ENCODE measurements around the gene ANAPC13.
A peak's percentile ranks its signal among the peaks of the same experiment; 100 is the strongest.

ANAPC13 gene

DNA sequence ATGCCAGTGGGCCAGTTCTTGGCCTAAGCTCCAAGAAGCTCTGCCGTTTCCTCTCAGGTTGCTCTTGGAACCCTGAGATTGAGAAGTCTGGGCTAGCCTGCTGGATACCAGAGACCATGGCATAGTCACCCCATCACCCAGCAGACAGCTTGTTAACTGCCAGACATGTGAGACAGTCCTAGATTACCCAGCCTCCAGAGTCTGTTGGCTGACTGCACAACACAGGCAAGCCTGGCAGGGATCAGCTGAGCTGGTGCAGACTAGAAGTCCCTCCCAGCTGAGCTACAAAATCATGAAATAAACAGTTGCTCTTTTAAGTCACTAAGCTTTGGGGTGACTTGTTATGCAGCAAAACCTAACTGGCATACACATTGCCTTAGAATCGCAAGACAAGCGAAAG lies 5.2 kb downstream of the ANAPC13 start:
- Histone ChIP-seq H3K4ac (ENCODE audit: low read depth in 1 of 2, low read length in 2 of 2) (no peak overlapping the region), H3K18ac (ENCODE audit: low read depth in 1 of 2, low read length in 2 of 2) (no peak overlapping the region), H2BK5ac (ENCODE audit: low read depth, low read length, poor library complexity, severe bottlenecking) (no peak overlapping the region), H2BK12ac (ENCODE audit: low read length in 2 of 2) (no peak overlapping the region), H2BK120ac (ENCODE audit: low read depth, low read length) (no peak overlapping the region), H3K4me3 (ENCODE audit: insufficient read depth in 1 of 2, low read depth in 1 of 2, low read length in 2 of 2) (no peak overlapping the region), H3K36me3 (ENCODE audit: control insufficient read depth in 1 of 2, insufficient read depth in 2 of 2, low read depth in 1 of 2, low read length in 2 of 2) (peaks cover 12 to 69% of the 10 kb centered on the region in 2 experiments), H3K27me3 (ENCODE audit: control insufficient read depth in 1 of 2, insufficient read depth in 1 of 2, low read length in 2 of 2) (no peaks in the 10 kb centered on the region), H3K79me1 (replicated peaks; ENCODE audit: low read length, poor library complexity, severe bottlenecking) (peaks cover 12% of the 10 kb centered on the region), H3K9ac (ENCODE audit: low read length) (peak overlapping the region; percentile 27), H3K4me2 (ENCODE audit: low read length, poor library complexity, severe bottlenecking) (no peak overlapping the region), H3K23ac (ENCODE audit: low read length in 2 of 2) (no peak overlapping the region), H4K91ac (ENCODE audit: low read length) (no peak overlapping the region), H2AK5ac (ENCODE audit: low read length, severe bottlenecking) (no peak overlapping the region), H3K4me1 (ENCODE audit: control insufficient read depth, insufficient read depth, low read depth, low read length) (peaks cover 2% of the 10 kb centered on the region), H2BK15ac (ENCODE audit: low read depth, poor library complexity, severe bottlenecking) (no peak overlapping the region), H3K9me3 (ENCODE audit: control insufficient read depth, low read length) (no peaks in the 10 kb centered on the region), H4K8ac (ENCODE audit: low read length) (no peak overlapping the region), H2AFZ (ENCODE audit: low read depth, low read length) (no peak overlapping the region), H3K14ac (ENCODE audit: low read length in 2 of 2) (no peak overlapping the region), H3K27ac (ENCODE audit: low read length, poor library complexity, severe bottlenecking) (no peak overlapping the region)
- no peak for DNase-seq
- WGBS, result over 99% methylated on average over 3 of the region's 3 CpGs

DNA sequence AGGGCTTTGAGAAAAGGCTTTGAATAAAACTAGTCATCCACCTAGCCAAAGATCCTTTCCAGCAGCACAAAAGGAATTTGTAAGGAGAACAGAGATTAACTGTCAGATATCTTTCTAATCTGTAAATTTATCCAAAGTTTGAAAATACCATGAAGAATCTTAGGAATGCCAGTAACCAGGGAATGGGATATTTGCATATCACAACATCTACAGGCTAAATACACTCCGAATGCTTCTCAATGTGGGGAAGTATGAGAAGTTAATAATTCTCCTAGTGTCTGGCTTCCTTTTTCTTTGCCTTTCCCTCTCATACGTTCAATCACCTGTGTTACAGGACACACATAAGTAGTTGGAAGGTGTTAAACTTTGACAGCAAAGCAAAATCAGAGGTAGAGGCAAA lies 7.8 kb downstream of the ANAPC13 start:
- Histone ChIP-seq H3K14ac (ENCODE audit: low read length in 2 of 2) (no peak overlapping the region), H4K91ac (ENCODE audit: low read length) (no peak overlapping the region), H2AK5ac (ENCODE audit: low read length, severe bottlenecking) (no peak overlapping the region), H3K9ac (ENCODE audit: low read length) (peak overlapping the region; percentile 25), H3K4ac (ENCODE audit: low read depth in 1 of 2, low read length in 2 of 2) (no peak overlapping the region), H3K79me1 (replicated peaks; ENCODE audit: low read length, poor library complexity, severe bottlenecking) (peaks cover 13% of the 10 kb centered on the region), H2BK15ac (ENCODE audit: low read depth, poor library complexity, severe bottlenecking) (no peak overlapping the region), H3K23ac (ENCODE audit: low read length in 2 of 2) (no peak overlapping the region), H3K4me1 (ENCODE audit: control insufficient read depth, insufficient read depth, low read depth, low read length) (peaks cover 4% of the 10 kb centered on the region), H2AFZ (ENCODE audit: low read depth, low read length) (no peak overlapping the region), H2BK120ac (ENCODE audit: low read depth, low read length) (no peak overlapping the region), H3K4me2 (ENCODE audit: low read length, poor library complexity, severe bottlenecking) (no peak overlapping the region), H2BK5ac (ENCODE audit: low read depth, low read length, poor library complexity, severe bottlenecking) (no peak overlapping the region), H3K9me3 (ENCODE audit: control insufficient read depth, low read length) (no peaks in the 10 kb centered on the region), H4K8ac (ENCODE audit: low read length) (no peak overlapping the region), H3K4me3 (ENCODE audit: insufficient read depth in 1 of 2, low read depth in 1 of 2, low read length in 2 of 2) (no peak overlapping the region), H3K27me3 (ENCODE audit: control insufficient read depth in 1 of 2, insufficient read depth in 1 of 2, low read length in 2 of 2) (no peaks in the 10 kb centered on the region), H3K18ac (ENCODE audit: low read depth in 1 of 2, low read length in 2 of 2) (no peak overlapping the region), H2BK12ac (ENCODE audit: low read length in 2 of 2) (no peak overlapping the region), H3K27ac (ENCODE audit: low read length, poor library complexity, severe bottlenecking) (peak overlapping the region; percentile 66), H3K36me3 (ENCODE audit: control insufficient read depth in 1 of 2, insufficient read depth in 2 of 2, low read depth in 1 of 2, low read length in 2 of 2) (peaks cover 12 to 74% of the 10 kb centered on the region in 2 experiments)
- no peak for DNase-seq
- WGBS, result no CpG with 5 or more reads among the region's 2 CpGs

DNA sequence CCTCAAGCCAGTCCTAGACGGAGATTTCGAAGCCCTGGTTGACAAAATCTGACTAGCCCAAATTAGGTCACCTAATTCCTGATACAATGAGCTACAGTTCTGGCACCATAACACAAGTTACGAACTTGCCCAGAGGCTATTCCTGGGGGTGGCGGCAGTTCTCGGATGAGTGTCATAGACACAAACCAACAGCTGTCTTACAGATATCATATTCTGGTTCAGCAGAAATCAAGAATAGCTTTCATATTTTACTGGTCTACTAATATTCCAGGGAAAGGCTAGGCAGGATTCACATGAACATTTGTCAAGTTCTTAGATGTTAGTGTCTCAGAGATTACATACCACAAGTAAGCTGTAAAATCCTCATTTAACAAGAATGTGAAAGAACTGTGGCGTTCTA lies 8.8 kb downstream of the ANAPC13 start:
- H3K27me3 ChIP-seq (ENCODE audit: control insufficient read depth in 1 of 2, insufficient read depth in 1 of 2, low read length in 2 of 2), result no peaks in the 10 kb centered on the region
- H3K9me3 ChIP-seq (ENCODE audit: control insufficient read depth, low read length), result no peaks in the 10 kb centered on the region
- peak overlapping the region; percentile 9 for H3K27ac ChIP-seq (ENCODE audit: low read length, poor library complexity, severe bottlenecking)
- 91% methylated on average over 5 of the region's 6 CpGs for WGBS
- H2BK5ac ChIP-seq (ENCODE audit: low read depth, low read length, poor library complexity, severe bottlenecking), result no peak overlapping the region
- peak overlapping the region; percentile 56 for H2AK5ac ChIP-seq (ENCODE audit: low read length, severe bottlenecking)
- no peak overlapping the region for H3K4ac ChIP-seq (ENCODE audit: low read depth in 1 of 2, low read length in 2 of 2)
- no peak overlapping the region for H3K4me2 ChIP-seq (ENCODE audit: low read length, poor library complexity, severe bottlenecking)
- H3K4me3 ChIP-seq (ENCODE audit: insufficient read depth in 1 of 2, low read depth in 1 of 2, low read length in 2 of 2), result no peak overlapping the region
- no peak overlapping the region for H2BK120ac ChIP-seq (ENCODE audit: low read depth, low read length)
- DNase-seq, result no peak
- H3K79me1 ChIP-seq (replicated peaks; ENCODE audit: low read length, poor library complexity, severe bottlenecking), result peaks cover 12% of the 10 kb centered on the region
- peak overlapping the region; percentile 25 for H3K9ac ChIP-seq (ENCODE audit: low read length)
- peaks cover 4% of the 10 kb centered on the region for H3K4me1 ChIP-seq (ENCODE audit: control insufficient read depth, insufficient read depth, low read depth, low read length)
- peaks cover 12 to 66% of the 10 kb centered on the region in 2 experiments for H3K36me3 ChIP-seq (ENCODE audit: control insufficient read depth in 1 of 2, insufficient read depth in 2 of 2, low read depth in 1 of 2, low read length in 2 of 2)
- no peak overlapping the region for H2AFZ ChIP-seq (ENCODE audit: low read depth, low read length)
- no peak overlapping the region for H3K23ac ChIP-seq (ENCODE audit: low read length in 2 of 2)
- no peak overlapping the region for H3K14ac ChIP-seq (ENCODE audit: low read length in 2 of 2)
- no peak overlapping the region for H3K18ac ChIP-seq (ENCODE audit: low read depth in 1 of 2, low read length in 2 of 2)
- no peak overlapping the region for H4K8ac ChIP-seq (ENCODE audit: low read length)
- no peak overlapping the region for H2BK15ac ChIP-seq (ENCODE audit: low read depth, poor library complexity, severe bottlenecking)
- no peak overlapping the region for H4K91ac ChIP-seq (ENCODE audit: low read length)
- no peak overlapping the region for H2BK12ac ChIP-seq (ENCODE audit: low read length in 2 of 2)

- Histone ChIP-seq H3K79me1 (replicated peaks; ENCODE audit: low read length, poor library complexity, severe bottlenecking) (peaks cover 11% of the 10 kb centered on the region), H3K18ac (ENCODE audit: low read depth in 1 of 2, low read length in 2 of 2) (no peak overlapping the region), H2BK15ac (ENCODE audit: low read depth, poor library complexity, severe bottlenecking) (no peak overlapping the region), H3K9ac (ENCODE audit: low read length) (peak overlapping the region; percentile 25), H2BK120ac (ENCODE audit: low read depth, low read length) (no peak overlapping the region), H3K27me3 (ENCODE audit: control insufficient read depth in 1 of 2, insufficient read depth in 1 of 2, low read length in 2 of 2) (no peaks in the 10 kb centered on the region), H3K4ac (ENCODE audit: low read depth in 1 of 2, low read length in 2 of 2) (no peak overlapping the region), H2AFZ (ENCODE audit: low read depth, low read length) (no peak overlapping the region), H3K14ac (ENCODE audit: low read length in 2 of 2) (no peak overlapping the region), H3K9me3 (ENCODE audit: control insufficient read depth, low read length) (no peaks in the 10 kb centered on the region), H3K4me3 (ENCODE audit: insufficient read depth in 1 of 2, low read depth in 1 of 2, low read length in 2 of 2) (no peak overlapping the region), H2BK5ac (ENCODE audit: low read depth, low read length, poor library complexity, severe bottlenecking) (no peak overlapping the region), H3K4me1 (ENCODE audit: control insufficient read depth, insufficient read depth, low read depth, low read length) (peaks cover 8% of the 10 kb centered on the region), H4K91ac (ENCODE audit: low read length) (no peak overlapping the region), H3K27ac (ENCODE audit: low read length, poor library complexity, severe bottlenecking) (no peak overlapping the region), H4K8ac (ENCODE audit: low read length) (no peak overlapping the region), H3K23ac (ENCODE audit: low read length in 2 of 2) (no peak overlapping the region), H2AK5ac (ENCODE audit: low read length, severe bottlenecking) (no peak overlapping the region), H3K4me2 (ENCODE audit: low read length, poor library complexity, severe bottlenecking) (no peak overlapping the region), H3K36me3 (ENCODE audit: control insufficient read depth in 1 of 2, insufficient read depth in 2 of 2, low read depth in 1 of 2, low read length in 2 of 2) (peaks cover 12 to 59% of the 10 kb centered on the region in 2 experiments), H2BK12ac (ENCODE audit: low read length in 2 of 2) (no peak overlapping the region)
- WGBS, result 78% methylated on average over 4 of the region's 4 CpGs
- DNase-seq, result peak; percentile 47
Measured at GRCh38 chr3:134476306-134476705, 9.5 kb downstream of the ANAPC13 start.
